Eye (tissue), 1 donor: ENCODE data around the gene SLC8A1.

Experiments used
- DNase-seq: peaks from one replicate; pipeline ENCODE4 v3.0.0-alpha.2; 2015

SLC8A1 gene

GRCh38 chr2:40457837-40458236, 5.9 kb upstream of the SLC8A1 start:
- DNase-seq, result no peak

DNA sequence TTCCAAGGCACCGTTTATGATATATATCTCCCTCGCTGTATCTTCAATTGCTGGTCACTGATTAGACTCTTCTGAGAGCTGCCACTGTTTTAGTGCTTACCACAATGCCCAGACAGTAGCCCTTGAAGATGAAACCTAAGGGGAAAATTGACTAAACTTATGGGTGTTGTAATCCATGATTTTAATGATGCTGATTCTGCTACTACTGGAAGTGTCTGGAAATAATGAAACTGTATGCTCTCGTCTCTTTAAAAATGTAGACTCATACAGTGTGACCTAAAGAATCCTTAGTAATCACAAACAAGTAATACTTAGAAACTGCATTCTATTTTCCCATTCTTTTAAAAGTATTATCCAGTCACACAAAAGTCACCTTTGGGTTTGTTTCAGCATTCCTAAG, 5.5 kb upstream of the SLC8A1 start:
- DNase-seq, result no peak

DNA sequence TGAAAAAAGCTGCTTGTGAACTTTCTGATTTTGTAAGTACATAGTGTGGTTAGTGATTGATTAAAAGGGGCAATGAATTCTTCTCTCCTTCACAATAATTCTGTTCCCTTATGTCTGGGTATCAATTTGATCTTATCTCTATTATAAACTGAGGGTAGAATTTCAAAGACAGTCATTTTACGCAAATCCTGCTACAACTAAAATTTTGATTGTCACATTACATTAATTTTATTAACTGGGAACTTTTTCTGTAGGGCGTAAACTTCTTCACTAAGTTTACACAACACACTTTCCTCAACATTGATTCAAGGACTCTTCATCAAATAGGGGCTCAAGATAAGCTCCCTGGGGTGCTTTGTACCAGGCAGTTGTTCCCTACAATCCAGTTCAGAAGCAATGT, 5.0 kb upstream of the SLC8A1 start:
- no peak for DNase-seq

DNA sequence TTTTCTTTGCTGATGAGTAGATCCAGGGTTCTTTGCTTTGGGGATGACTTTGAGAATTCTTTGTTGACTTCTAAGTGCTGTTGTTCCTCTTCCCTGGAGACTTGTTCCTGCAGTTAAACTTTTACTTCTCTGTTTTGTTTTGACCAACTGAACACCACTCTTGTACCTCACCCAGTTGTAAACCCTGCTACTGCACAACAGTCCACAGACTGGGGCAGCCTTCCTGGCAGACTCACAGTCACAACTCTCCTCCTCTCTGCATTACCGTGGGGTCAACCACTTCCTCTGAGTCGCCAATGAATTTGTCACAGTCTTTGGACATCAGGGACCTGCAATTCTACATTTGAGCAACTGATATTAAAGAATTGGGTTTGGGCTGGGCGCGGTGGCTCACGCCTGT, 3.8 kb upstream of the SLC8A1 start:
- no peak for DNase-seq

- DNase-seq, result no peak
Measured at GRCh38 chr2:40454321-40454720, 2.4 kb upstream of the SLC8A1 start.

DNA sequence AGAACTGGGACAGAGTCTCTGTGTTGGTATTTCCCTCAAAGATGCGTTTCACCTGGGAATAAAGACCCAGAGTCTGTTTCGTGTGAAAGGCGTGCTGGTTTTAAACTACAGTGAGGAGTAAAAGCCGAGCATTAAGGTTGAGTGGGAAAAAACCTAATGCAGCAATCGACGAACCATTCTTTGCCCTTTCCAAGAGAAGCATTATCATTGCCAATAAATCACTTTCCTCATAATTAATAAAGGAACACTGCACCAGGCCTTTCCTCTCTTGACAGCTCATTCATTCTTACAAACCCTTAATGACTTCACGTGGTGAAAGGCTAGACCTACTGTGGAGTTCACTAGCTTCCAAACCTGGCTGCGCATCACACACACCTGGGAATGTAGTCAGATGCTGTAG, 896 bp upstream of the SLC8A1 start:
- DNase-seq, result no peak

GRCh38 chr2:40450796-40451430, 977 bp downstream of the SLC8A1 start:
- DNase-seq, result peak; percentile 84

- DNase-seq, result peak; percentile 79
Measured at GRCh38 chr2:40450066-40450795, 1.7 kb downstream of the SLC8A1 start.

GRCh38 chr2:40448476-40449079, 3.3 kb downstream of the SLC8A1 start:
- peak; percentile 65 for DNase-seq

DNA sequence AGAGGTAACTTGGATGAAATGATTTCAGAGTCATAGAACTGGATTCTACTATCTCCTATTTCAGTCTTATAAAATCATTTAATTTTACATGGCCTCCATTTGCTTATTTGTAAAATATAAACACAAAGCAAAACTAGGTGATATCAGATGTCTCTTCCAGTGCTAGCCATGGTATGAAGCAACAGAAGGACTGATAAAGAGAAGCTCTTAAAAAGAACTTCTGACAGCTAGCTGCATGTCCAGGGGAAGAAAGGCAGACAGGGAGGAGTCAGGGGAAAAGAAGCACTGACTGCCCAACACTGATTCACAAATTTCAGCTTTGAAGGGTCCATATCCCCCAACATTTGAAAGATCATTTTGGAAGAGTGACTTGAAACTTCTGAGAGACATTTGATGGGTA, 6.4 kb downstream of the SLC8A1 start:
- DNase-seq, result no peak

GRCh38 chr2:40440835-40441234, 11.1 kb downstream of the SLC8A1 start:
- DNase-seq, result no peak

- no peak for DNase-seq
Measured at GRCh38 chr2:40439473-40439872, 12.4 kb downstream of the SLC8A1 start.

DNA sequence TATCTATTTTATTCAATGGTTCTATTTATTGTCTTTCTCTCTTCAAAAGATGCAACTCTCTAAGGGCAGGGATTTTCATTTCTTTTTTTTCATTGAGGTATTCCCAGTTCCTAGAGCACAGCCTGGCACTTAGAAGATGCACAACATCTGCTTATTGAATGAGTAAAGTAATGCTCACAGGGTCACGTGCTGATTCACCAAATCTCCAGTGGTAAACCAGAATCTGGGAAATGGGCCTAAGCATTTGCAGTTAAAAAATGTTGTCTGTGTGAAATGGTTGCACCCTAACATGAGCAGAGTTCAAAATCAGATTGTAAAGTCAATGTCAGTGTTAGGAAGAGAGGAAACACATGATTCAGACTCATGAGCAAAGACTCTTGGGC, 15.8 kb downstream of the SLC8A1 start:
- DNase-seq, result no peak

DNA sequence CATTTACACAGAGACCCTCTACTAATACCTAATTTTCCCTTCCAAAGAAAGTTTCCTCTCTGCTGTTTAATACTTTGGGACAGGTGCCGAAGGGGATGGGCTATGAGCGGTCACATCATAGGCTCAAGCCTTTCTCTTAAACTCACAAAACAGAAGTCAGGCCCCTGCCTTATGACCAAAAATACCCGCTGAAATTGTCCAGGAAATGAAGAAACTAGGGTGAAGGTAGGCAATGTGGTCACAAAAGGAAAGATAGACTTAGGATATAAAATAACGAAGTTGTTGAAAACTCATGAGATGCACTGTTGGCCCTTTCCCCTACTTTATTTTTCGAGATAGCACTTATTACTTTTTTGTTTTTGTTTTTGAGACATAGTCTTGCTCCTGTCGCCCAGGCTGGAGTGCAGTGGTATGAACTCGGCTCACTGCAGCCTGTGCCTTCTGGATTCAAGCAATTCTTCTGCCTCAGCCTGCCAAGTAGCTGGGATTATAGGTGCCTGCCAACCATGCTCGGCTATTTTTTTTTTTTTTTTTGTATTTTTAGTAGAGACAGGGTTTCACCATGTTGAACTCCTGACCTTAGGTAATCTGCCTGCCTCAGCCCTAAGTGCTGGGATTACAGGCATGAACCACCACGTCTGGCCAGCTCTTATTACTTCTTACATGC, 16.3 kb downstream of the SLC8A1 start:
- DNase-seq, result no peak

GRCh38 chr2:40434731-40435271, 17.1 kb downstream of the SLC8A1 start:
- DNase-seq, result no peak

GRCh38 chr2:40433736-40434135, 18.2 kb downstream of the SLC8A1 start:
- DNase-seq, result no peak

DNA sequence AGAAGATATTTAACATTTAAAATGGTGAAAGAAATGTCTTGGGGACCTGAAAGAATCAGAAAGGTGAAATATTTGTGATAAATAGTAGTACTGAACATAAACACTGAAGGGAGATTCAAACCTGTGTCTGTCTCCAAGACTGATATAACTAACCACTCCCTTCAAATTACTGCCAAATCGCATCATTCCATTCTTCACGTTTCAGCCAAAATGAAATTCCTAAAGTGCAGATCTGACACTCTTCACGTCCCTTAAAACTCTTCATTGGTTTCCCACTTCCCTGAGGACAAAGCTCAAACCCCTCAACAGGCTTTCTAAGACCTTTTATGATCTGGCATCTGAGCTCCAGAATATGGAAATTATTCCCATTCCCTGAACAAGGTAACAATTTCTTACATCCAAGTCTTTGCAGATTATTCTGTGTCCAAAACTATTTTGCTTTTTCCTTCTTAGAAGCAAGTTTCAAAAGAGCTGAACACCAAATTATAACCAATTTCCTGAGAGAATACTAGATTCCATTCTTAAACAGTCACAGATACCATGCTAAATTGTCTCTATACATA, 18.9 kb downstream of the SLC8A1 start:
- DNase-seq, result no peak

DNA sequence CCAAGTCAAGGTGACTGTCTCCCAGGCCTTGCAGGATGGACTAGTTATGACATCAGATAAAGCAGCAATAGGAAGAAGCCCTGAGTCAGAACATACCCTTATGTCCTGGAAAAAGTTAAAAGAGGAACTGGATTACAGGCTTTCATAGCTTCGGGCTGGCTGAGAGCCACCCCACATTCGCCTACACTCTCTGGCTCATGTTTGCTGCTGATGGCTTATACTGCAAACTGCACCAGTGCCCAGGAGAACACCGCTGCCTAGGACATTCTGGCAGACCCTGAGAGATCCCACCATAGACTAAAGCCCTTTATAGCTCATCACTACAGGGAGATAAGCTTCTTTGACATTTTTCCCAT, 20.3 kb downstream of the SLC8A1 start:
- DNase-seq, result no peak

DNA sequence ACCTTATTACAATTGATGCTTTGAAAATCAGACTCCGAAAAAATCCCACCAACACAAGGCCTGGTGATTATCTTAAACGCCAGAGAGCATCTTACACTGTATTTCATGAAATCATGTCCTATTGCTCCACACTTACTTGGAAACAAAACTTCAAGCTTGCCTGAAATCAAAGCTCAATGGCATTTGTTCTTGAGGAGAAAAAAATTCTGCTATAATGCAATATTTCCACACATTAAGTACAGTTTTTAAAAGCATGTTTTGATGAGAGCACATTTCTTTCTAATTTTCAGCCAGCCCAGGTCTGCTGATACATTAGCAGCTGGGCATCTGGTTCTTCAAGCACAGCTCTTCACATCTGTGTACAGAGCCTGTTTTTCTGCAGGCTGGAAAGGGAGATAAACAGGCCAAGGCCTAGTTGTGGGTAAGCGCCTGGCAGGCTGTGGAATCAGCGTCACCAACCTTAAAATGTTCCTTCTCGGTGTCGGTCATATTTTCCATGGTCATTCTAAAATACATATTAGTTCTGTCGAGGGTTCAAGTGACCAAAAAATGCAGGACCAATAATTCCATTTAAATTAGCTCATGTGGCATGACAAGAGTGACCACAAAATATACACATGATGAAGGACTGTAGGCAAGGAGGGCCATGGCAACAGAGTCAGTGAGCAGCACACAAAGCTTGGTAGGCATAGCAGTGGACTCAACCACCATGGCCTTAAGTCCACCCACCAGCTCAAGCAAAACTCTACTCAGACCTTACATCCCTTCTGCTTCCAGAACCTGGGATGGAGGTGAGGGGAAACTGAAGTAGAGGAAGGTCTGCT, 20.9 kb downstream of the SLC8A1 start:
- DNase-seq, result no peak

DNA sequence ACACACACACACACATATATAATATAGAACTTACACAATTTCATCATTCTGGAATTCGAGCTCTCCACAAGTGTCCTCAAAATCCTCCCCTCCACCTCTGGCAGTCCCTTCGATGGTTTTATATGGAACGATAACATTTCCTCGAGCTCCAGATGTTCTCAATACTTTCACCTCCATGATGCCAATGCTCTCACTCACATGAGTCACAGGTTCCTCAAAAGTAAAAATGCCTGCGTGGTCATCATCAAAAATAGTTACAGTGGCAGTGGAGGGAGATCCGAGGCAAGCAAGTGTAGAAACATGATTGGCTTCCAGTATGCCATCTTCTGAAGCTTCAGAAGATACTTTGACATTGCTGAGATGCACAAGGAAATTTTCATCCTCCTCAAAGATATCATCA, 23.5 kb downstream of the SLC8A1 start:
- DNase-seq, result no peak

DNA sequence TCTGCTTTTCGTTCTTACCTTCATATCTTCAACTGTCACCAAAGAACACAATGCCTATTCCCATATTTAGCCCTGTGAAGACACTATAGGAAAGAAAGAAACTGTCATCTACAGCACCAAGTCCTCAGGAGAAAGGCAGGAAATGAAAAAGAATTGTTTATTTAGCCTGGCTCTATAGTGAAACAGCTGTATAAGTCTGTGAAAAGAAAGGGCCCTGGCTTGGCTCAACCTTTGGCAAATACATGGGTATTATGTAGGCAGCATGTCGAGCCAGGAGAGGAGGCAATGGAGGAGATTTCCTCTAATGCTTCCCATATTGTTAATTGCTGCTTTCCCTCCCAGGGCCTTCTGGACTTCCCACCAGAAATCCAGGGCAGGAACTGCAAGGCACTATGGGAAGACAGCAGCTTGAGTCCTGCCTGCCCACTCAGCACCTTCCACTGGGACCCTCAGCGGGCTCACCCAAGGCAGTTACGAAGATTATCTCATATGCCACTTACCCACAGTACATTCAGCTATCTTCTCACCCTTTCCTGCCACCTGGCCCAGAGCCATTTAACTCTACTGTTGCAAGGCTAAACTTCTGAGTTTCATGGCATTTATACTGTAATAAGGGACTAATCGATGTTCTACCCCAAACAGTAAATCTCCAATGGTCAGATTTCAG, 30.1 kb downstream of the SLC8A1 start:
- no peak for DNase-seq

- no peak for DNase-seq
Measured at GRCh38 chr2:40420478-40420877, 31.4 kb downstream of the SLC8A1 start.
